ENCODE data around the gene RNF133. TPM values are rescaled to one million over a fixed set of nuclear protein-coding genes. Genes with fewer than 3 reads are reported as not detected.

The RNF133 gene
- total and polyA plus RNA-seq, 10 of the 15 experiments (the other 5 are each of a cell fraction or from before 2014, with no cell fraction given) = 0.05 TPM; not detected in 9

GRCh38 chr7:122717356-122718089 lies 18.6 kb upstream of the RNF133 start:
- no peak overlapping the region for H2AFZ ChIP-seq (ENCODE audit: control insufficient read depth, low read depth, low read length)
- SMC1A ChIA-PET (ENCODE audit: uncharacterized antibody, unreplicated experiment) = interaction anchor here (0.8 to 7.5 kb wide), 11 partner anchors 11 to 104 kb away, joined by 3 to 58 read pairs (median 3); partner anchors contain the start of genes RNF133 and RNF148
- BruUV-seq (replicated peaks) = no TSS peak
- no peak overlapping the region for H3K9ac ChIP-seq (ENCODE audit: control insufficient read depth, insufficient read depth, low read length)
- DNase-seq (ENCODE audit: low read depth, low spot score) (no peak), FAIRE-seq (no peak), ATAC-seq (peak; percentile 33)
- H3K27me3 ChIP-seq (replicated peaks in 1 of 2; ENCODE audit: control insufficient read depth in 2 of 2, insufficient read depth in 2 of 2, low read length in 1 of 2) = no peaks in the 10 kb centered on the region
- intact Hi-C loops (cut with micrococcal nuclease; ENCODE audit: unreplicated experiment) = no loop called here
- in situ Hi-C loops (cut with MboI) = no loop called here
- H3K9me3 ChIP-seq (replicated peaks; ENCODE audit: control insufficient read depth, insufficient read depth, low read length) = no peaks in the 10 kb centered on the region
- no peaks in the 10 kb centered on the region for H3K79me2 ChIP-seq (ENCODE audit: control insufficient read depth, insufficient read depth, low read length)
- CTCF ChIA-PET = interaction anchor here (1.1 kb wide), 2 partner anchors 9 to 62 kb away, joined by 3 to 7 read pairs; no protein-coding TSS in a partner anchor
- no peaks in the 10 kb centered on the region for H3K4me1 ChIP-seq (ENCODE audit: control insufficient read depth, insufficient read depth, low read length)
- H3K4me2 ChIP-seq (ENCODE audit: control insufficient read depth, insufficient read depth) = no peak overlapping the region
- TF ChIP-seq HCFC1 (IDR thresholded peaks at IDR 0.05; ENCODE audit: low read length) = no peak
- TF ChIP-seq CREB1 (IDR thresholded peaks at IDR 0.05; ENCODE audit: low read depth) = no peak
- TF ChIP-seq YBX1 (IDR thresholded peaks at IDR 0.05) = no peak
- TF ChIP-seq KDM1A (IDR thresholded peaks at IDR 0.05; ENCODE audit: borderline replicate concordance) = no peak
- TF ChIP-seq ASH2L (IDR thresholded peaks at IDR 0.05; ENCODE audit: borderline replicate concordance, low read depth) = no peak
- no peak for TF ChIP-seq SREBF2 (IDR thresholded peaks at IDR 0.05; ENCODE audit: low read length)
- TF ChIP-seq RBBP5 (conservative IDR thresholded peaks at IDR 0.05) = no peak
- TF ChIP-seq NFXL1 (IDR thresholded peaks at IDR 0.05; ENCODE audit: borderline replicate concordance) = no peak
- TF ChIP-seq FOXM1 (IDR thresholded peaks at IDR 0.05; ENCODE audit: low read depth, low read length) = no peak
- TF ChIP-seq NR2C1 (IDR thresholded peaks at IDR 0.05) = no peak
- no peak for TF ChIP-seq SMC3 (IDR thresholded peaks at IDR 0.05; ENCODE audit: borderline replicate concordance, low read length)
- no peaks in the 10 kb centered on the region for H3K36me3 ChIP-seq (ENCODE audit: control insufficient read depth in 2 of 2, insufficient read depth in 2 of 2, low read length in 1 of 2)
- POLR2A ChIA-PET = interaction anchor here (0.9 to 1.5 kb wide), 3 partner anchors 9 to 30 kb away, joined by 3 to 5 read pairs (median 3); no protein-coding TSS in a partner anchor
- H3K27ac ChIP-seq (ENCODE audit: control insufficient read depth, insufficient read depth) = no peak overlapping the region
- 52% methylated on average over 5 of the region's 6 CpGs for WGBS (ENCODE audit: insufficient coverage, insufficient replicate concordance, low lambda C conversion rate, missing lambda C conversion rate)
- RAD21 ChIA-PET (ENCODE audit: unreplicated experiment) = interaction anchor here (1.0 to 5.4 kb wide), 5 partner anchors 10 to 99 kb away, joined by 3 to 26 read pairs (median 4); no protein-coding TSS in a partner anchor
- no peak overlapping the region for H3K4me3 ChIP-seq
- H4K20me1 ChIP-seq (ENCODE audit: control insufficient read depth, insufficient read depth) = no peaks in the 10 kb centered on the region
